GM19240 (cell line): ENCODE data around the gene FAM53B.
"Not testable (repeated sequence)": the region's sequence is repeated elsewhere in the genome, so short reads cannot be mapped to it uniquely, and the experiment has no call there.

Source experiments
- DNase-seq: peaks from one replicate; pipeline ENCODE4 v3.0.0; 2011; ENCODE audit warnings: low spot score; ENCODE audit not compliant: insufficient read length

Gene FAM53B

DNA sequence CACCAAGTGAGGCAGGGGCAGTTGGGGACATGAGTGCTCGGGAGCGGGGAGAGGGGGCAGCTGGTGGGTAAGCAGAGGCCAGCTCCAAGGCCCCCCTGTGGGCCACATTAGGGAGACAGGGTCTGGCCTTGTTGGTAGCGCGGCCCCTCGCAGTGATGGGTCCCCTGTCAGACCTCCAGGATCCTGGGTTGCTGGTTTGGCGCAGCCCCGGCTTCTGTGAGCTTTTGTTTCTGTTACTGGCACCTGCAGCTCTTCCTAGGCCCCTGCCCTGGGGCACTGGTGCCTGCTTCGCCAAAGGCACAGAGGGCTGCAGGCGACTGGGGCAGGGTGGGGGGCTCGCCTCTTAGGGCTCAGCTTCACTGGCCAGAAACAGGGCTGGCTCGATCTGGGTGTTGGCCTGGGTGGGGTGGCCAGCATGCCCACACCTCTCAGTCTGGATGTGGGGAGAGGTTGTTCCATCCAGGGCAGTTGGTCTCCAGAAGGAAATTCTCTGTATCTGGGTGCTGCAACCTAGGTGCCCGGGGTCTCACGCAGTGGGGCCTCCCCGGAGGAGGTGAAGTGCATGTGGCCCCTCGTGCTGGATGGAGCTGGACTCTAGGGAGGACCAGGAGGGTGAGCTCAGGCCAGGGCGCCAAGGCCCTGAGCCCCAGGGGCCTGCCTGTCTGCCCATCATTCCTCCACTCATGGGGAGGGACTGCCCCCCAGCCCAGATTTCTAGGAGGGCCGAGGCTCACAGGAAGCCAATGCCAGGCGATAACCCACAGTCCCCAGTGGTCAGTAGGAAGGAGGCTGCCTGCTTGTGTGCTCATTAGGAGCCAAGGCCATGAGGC is 143.9 kb downstream of the FAM53B start:
- no peak for DNase-seq

DNA sequence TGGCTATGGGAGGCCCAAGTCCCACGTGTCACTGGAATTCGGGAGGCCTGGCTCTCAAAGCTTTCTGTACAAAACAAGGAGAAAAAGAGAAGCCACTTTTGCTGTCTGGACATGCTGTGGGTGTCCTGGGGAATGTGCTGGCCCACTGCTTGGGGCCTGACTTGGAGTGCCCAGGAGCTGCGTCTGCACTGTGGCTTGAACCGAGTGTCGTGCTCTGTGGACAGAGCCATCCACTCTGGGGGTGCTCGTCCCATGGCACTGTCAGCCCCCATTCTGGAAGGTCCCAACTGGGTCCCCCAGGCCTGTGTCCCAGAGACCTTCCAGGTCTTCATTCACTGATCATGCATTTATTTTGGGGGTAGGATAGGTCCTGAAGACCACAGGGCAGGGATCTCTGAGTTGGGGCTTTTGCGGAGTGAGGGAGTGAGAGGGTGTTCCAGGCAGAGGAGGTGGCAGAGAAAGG is 144.6 kb downstream of the FAM53B start:
- DNase-seq = no peak

DNA sequence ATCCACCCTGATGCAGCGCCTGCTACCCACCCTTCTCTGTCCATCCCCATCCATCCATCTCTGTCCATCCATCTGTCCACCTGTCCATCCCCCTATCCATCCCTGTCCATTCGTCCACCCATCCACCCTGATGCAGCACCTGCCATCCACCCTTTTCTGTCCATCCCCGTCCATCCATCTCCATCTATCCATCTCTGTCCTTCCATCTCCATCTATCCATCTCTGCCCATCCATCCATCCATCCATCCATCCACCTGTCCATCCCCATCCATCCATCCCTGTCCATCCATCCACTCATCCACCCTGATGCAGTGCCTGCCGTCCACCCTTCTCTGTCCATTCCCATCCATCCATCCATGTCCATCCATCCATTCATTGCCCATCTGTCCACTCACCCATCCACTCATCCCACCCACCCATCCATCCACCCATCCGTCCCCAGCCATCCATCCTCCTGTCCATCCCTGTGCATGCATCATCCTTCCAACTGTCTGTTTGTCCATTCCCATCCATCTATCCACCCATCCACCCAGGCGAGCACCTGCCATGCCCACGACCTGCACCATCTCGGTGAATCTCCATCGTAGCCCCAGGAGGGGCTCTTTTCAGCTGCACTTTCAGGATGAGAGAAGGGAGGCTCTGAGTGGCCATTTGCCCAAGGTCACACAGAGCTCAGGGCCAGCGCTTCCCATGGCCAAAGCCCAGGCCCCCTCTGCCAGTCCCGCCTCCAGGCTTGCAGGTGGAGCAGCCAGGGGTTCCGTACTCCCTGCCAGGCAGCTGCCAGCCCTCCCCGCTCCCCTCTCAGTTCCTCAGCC is 145.2 kb downstream of the FAM53B start:
- DNase-seq = no peak

DNA sequence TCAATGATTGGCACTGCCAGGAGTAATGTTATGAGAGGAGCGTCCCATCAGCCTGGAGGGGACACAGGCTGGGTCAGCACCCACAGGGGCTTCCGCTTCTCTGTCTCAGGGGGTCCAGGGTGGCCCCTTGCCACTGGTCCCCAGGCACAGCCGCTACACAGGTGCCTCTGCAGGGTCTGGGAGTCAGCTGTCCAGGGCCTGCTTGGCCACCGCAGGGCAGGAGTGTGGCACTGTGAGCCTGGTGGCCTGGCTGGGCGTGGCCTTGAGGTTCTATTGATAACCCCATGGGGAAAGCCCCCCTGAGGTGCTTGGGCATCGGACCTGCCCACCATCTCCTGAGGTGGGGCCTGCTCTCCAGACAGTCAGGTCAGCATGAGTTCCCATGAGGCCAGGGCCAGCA is 146.0 kb downstream of the FAM53B start:
- no peak for DNase-seq

DNA sequence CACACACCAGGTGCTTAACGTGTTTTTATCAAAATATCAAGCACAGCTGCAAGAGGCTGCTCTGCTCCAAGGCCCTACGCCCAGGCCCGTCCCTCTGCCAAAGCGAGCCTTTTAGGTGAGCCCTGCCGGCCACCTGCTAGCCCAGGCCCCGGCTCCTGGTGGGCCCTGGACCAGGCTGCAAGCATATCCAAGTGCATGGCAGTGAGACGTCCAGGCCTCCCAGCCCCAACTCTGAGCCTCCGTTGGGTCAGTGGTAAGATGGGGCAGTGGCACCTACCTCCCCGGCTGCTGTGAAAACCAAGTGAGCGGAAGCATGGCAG is 146.4 kb downstream of the FAM53B start:
- no peak for DNase-seq

DNA sequence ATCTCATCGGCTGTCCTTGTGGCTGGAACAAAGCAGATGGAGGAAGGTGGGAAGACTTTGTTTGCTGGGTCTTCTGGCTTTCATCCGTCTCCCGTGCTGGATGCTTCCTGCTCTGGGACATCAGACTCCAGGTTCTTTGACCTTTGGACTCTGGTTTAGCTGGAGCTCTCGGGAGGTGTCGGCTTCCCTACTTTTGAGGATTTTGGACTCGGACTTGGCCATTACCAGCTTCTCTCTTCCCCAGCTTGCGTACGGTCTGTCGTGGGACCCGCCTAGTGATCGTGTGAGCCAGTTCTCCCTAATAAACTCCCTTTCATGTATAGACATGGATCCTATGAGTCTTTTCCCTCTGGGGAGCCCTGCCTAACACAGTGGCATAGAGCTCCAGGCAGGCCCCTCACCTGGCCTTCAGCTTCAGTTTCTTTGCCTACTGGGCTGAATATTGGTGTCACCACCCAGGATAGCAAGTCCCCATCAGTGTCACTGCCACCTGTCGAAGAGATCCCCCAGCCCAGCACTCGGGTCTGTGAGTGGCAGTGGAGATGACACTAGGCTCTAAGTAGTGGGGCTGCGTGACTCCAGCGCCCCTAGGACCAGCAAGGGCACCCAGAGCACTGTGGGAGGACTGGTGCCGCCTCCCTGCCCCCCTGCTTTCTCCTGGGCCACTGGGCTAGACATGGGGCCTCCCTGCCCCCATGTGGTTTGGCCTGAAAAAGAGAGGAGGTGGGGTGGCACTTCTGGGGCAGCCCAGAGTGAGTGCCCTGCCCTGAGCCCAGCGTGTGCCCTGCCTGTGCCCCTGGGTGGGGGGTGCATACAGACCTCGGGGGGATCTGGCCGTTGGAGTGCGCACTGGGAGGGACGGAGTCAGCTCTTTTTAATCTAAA is 147.0 kb downstream of the FAM53B start:
- DNase-seq = no peak

DNA sequence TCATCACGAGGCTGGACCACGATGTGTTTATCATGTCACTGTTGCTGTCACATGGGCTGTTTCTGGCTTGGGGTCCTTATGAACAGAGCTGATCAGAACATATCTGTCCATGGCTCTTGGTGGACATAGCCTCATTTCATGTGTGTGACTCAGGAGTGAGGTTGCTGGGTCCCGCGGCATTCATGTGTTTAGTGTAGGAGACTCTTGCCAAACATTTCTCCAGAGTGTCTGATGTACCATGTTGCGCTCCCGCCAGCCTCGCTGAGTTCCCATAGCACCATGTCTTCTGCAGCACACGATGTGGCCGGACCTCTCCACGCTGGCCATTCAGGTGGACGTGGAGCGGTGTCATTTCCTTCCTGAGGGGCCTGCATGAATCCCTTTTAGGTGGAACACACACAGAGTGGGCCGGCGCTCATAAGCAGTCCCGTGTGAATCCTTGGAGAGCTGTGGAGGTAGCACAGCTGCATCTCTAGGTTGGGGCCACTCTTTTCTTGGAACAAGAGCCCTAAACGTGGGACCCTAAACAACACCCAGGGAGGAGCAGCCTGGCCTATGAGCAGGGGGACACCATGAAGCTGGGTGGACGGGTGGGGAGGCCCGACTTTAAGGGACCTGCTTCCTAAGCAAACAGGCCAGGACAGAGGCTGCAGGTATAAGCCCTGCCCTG is 147.9 kb downstream of the FAM53B start:
- no peak for DNase-seq

DNA sequence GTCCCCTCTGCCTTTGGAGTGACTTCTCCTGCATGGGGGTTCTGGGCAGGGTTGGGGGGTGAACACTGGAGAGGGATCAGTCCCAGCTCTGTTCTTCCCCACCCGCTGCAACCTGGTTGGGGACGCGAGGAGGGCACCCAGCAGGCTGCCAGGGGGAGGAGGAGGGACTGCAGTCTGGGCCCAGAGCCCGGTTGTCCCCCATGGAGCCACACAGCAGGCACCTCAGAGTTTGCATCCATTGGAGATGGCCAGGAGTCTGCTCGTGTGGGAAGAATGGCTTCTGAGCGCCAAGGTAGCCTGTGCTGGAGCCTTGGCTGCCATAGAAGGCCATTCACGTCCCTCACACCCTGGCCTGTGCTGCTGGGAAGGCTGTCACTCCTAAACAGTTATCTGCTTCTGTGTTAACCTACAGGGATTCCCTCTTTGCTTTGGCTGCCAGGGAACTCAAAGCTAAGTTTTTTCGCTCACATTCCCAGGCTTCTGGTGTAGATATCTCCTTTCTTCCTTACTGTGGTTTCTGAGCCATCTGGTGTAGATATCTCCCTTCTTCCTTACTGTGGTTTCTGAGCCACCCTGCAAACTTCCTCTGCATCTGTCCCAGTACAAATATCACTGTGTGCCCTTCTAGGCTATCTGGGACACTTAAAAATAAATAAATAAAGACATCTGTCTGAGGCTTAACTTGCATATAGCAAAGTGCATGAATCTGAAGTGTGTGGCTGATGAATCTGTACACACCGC is 148.9 kb downstream of the FAM53B start:
- DNase-seq = no peak

DNA sequence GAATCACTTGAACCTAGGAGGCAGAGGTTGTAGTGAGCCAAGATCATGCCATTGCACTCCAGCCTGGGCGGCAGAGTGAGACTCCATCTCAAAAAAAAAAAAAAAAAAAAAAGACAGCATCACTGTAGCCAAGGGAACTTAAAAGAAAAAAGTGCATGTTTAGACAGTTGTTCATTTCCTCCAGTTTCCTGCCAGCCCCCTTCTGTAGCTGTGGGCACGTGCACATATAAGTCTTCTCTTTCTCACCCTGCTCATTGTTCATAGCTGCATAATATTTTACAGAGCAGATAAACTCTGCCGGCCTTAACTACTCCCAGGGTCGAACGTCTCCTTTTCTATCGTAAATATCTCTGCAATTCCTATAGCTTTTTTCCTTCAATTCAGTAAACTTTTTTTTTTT is 149.9 kb downstream of the FAM53B start:
- DNase-seq = no peak

DNA sequence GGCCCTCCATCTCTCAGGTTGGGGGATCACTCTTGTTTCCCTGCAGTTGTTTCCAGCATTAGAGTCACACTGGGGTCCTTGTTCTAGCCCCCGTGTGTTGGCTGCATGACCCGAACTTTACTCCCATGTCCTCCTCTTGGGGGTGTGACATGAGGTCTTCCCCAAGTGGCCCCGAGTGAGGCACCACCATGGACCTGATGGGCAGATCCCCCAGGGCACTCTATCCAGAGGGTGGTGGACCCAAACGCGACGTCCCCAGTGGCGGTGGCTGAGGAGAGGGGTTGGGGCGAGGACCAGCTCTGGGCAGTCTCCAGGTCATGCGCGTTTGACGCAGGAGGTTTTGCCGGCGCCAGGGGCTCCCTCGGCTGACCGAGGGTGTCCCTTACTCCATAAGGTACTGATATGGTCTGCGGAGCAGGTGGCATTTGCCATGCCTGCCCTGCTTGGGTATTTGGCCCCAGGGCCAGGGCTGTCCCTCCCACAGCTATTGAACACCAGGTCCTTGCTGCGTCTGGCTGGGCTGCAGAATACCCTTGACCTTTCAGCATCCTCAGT is 150.7 kb downstream of the FAM53B start:
- DNase-seq = no peak

DNA sequence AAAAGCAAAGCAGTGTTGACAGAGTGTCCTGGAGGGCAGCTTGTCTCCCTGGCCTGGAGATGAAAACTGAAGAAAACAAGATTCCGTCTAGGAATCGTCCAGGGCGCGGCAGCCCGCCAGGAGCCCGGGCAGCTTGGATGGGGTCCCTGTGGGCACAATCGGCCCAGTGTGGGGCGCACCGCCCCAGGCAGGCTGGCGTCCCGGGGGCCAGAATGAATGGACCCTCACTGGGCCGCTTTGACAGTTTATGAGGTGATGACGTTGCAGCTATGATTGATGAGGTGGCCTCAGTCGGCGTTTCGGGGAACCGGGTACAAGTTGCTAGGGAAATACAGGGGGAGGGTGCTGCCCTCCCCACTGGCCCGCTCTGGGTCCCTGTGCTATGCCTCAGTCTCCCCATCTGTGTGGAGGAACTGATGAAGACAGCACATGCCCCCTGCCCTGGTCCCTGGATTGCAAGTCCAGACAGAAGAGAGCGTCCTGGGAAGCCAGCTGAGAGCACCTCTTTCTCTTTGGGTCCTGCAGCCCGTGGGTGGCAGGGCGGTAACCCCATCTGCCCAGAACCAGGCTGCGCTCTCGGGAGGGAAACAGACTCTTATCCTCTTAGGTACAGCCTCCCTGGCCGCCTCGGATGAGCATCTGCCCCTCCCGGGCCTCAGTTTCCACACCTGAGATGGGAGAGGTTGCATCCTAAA is 151.3 kb downstream of the FAM53B start:
- no peak for DNase-seq

DNA sequence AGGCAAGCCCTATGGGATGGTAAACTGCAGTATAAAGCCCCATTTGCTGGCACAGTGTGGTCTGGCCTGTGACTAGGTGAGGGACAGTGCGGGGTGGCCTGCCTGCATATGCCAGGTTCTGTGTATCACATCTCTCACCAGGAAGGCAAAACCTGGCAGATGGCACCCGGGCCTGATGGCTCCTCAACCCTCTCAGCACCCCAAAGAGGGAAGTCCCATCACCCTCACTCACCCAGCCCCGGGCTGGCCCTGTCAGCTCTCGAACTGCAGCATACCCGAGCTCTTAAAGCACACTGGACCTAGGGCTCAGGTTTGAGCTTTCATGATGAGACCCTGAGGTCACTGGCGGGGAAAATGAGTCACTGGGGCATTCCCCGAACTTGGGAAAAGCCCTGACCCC is 152.1 kb downstream of the FAM53B start:
- DNase-seq = no peak

DNA sequence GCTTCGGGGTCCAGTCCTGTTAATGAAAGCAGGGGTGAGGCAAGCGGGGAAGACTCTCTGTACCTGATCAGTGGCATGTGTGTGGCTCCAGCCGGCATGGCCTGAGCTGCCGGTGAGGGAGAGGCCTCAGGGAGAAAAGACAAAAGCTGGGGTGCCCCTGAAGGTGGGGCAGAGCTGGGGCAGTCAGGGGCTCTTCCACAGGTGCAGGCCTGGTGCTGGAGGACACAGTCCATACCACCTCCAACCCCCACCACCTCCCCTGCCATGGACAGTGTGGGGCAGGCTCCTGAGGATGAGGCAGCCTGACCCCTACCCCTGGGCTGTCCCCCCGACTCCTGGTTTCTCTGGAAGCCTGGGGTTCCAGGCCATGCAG is 153.1 kb downstream of the FAM53B start:
- no peak for DNase-seq

DNA sequence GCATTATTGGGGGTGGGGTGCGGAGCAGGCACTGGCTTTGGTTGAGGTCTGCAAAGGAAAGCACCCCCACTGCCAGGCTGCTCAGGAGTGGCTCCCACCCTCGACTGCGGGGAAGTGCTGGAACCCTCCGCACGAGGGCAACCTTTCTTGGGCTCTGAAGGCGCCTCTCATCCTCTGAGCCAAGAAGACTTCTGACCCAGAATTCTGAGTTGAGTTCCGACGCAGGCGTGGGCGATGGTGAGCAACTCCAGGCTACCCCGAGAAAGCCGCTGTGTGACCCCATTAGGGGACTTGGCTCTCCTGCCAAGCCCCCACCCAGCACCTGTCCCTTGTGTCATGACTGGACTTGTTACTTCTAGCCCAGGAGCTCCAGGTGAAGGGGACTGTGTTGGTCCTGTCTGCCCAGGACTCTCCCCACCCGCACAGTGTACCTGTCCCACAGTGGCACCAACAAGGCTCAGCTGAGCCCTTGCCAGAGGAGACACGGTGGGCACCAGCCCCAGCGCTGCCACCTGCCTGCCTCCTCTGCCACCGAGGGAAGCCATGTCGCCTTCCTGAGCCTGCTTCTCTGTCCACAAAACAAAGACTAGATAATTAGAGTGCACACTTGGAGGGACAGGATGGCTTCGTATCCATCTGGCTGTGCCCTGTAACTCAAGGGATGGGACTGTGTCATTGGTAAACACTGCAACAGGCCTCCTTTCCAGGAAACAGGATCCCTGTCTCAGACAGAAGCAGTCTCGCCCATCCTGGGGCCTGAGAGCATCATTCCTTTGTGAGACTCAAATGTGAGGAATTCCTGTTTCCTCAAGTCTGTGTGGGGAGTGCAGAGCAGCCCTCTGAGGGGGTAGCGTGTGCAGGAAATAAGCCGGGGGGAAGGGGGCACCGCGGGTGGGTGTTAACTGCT is 153.7 kb downstream of the FAM53B start:
- DNase-seq = no peak

DNA sequence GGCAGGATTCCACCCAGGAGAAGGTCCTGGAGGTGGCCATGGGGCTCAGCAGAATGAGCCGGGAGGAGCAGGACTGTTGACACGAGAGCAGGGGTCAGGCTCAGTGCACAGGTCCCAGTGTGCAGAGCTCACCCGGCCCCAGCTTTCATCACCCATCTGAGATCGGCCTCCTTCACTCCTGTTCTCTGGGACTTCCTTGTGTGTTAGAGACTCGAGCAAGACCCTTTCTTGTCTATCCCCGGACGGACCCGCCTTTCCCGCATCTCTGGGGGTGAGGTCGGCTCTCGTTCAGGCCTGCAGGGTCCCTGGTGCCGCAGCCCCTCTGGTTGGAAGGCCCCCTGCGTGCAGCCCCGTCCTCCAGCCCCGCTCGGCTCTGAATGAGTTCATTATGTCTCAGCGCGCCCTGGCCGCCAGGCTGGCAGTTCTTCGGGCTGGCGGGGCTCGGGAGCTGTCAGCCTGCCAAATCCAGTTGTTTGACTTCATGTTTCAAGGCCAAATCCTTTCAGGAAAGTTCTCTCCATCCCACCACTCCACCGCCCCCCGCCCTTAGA is 154.6 kb downstream of the FAM53B start:
- no peak for DNase-seq

DNA sequence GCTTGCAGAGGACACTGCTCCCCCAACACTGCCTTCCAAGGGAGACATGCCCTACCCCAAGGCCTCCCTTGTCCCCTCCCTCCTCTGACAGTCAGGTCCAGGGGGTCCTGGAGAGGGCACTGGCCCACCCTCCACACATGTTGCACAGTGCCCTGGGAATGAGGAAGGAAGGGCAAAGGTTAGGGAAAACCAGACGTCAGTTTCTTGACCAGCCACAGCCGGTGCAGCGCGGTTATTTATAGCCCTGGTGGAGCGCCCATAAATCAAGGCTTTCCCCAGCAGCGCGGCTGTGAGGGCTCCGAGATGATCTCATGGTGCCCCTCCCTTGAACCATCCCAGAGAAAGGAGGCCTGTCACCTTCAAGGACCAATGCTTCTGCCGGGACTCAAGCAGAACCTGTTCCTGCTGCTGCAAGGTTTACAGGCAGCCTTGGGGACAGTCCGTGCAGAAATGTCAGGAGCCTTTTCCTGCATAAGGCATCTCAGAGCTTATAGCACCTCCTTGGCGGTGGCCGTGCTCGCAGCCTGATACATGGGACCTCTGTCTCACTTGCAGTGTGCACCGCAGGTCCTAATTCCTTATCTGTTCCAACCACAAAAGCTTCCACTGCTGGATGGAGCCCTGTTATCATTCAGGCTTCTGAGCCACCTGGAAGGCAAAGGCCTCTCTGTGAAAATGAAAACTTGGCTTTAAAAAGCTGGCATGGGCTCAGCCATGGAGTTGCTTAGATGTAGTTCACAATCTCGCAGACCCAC is 155.3 kb downstream of the FAM53B start:
- no peak for DNase-seq

DNA sequence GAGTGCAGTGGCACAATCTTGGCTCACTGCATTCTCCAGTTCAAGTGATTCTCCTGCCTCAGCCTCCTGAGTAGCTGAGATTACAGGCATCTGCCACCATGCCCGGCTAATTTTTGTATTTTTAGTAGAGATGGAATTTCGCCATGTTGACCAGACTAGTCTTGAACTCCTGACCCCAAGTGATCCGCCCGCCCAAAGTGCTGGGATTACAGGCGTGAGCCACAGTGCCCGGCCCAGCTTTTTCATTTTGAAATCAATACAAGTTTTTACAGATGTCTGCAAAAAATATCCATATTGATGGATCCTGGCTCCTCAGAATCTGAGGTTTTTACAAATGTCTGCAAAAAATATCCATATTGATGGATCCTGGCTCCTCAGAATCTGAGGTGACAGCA is 155.8 kb downstream of the FAM53B start:
- not testable (repeated sequence) for DNase-seq

DNA sequence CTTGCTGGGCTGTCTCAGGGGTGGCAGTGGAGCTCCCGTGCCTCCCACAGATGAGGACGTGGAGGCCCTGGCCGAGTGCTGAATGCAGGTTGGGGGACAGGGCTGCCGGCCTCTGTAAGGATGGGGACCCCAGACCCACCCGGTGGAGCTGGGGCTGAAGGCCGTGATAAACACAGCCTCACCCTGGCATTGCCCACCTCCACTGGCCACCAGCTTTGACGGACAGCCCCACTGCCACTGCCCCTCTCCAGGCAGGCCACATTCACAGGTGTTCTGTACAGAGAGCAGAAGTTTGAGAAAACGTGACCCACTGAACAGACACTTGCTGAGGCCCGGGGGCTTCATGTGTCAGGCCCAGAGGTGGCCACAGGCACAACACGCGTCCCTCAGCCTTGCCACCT is 156.4 kb downstream of the FAM53B start:
- no peak for DNase-seq
